ENCODE measurements around the gene KIF4A. TPM values are rescaled to one million over a fixed set of nuclear protein-coding genes. Genes with fewer than 3 reads are reported as not detected.

Gene KIF4A
- total RNA-seq (2012; rRNA removed) (19.0 and 24.4 TPM in 2 replicates), polyA plus RNA-seq (2012; rRNA removed) (9.4 and 10.0 TPM in 2 replicates), Bru-seq, nascent RNA (percentile 51 among the genes with signal in this experiment), BruChase-seq, experiment 1, labeled RNA remaining after a 6-hour chase (percentile 43 among the genes with signal in this experiment), BruChase-seq, experiment 2, labeled RNA remaining after a 2-hour chase (percentile 39 among the genes with signal in this experiment)
- 1.6 and 3.9 TPM in 2 replicates for polyA plus RNA-seq (2012; cell fraction: cytosol; rRNA removed)
- 1.1 and 4.2 TPM in 2 replicates for polyA plus RNA-seq (2012; cell fraction: nucleus; rRNA removed; ENCODE audit: low replicate concordance)
- long read RNA-seq, full-length matches to known transcripts = 1 of 4 reads
- long read RNA-seq, partial matches to known transcripts = 2 of 4 reads
- long read RNA-seq, other reads (novel, unspliced or antisense) = 1 of 4 reads

GRCh38 chrX:70289793-70290770 is at the start of gene KIF4A, which contains the start of gene PDZD11:
KIF4A (plus strand) TSS chrX:70290104; CDS start chrX:70290459, 355 bp downstream.
PDZD11 (minus strand) TSS chrX:70289927; CDS start chrX:70289341, 586 bp downstream.
- Histone ChIP-seq H3K27me3 (ENCODE audit: control insufficient read depth, insufficient read depth, low read length) (no peaks in the 10 kb centered on the region; the same call in 1 of the 2 replicates), H2BK15ac (ENCODE audit: low read depth, low read length) (0 out of 3 replicates have a peak within 1 kb of the TSS, but pooled peaks have one; percentile 18), H4K5ac (ENCODE audit: low read depth, low read length) (peak within 1 kb of the TSS; percentile 60; the same call in 1 of the 2 replicates), H3K9me3 (ENCODE audit: control insufficient read depth, insufficient read depth, low read length) (no peaks in the 10 kb centered on the region), H3K79me1 (ENCODE audit: low read depth in 1 of 2, low read length in 2 of 2) (peaks cover 6 to 15% of the 10 kb centered on the region in 2 experiments), H4K20me1 (ENCODE audit: insufficient read depth, low read length) (no peaks in the 10 kb centered on the region), H3K4me1 (ENCODE audit: control insufficient read depth, insufficient read depth, low read length) (peaks cover 2% of the 10 kb centered on the region; the same call in 1 of the 2 replicates), H4K8ac (ENCODE audit: low read depth in 2 of 2, low read length in 2 of 2) (peak within 1 kb of the TSS; percentile 66 to 84; a peak in 3 of 4 replicates), H2AK5ac (ENCODE audit: low read depth, low read length) (0 out of 2 replicates have a peak within 1 kb of the TSS, but pooled peaks have one; percentile 13), H3K9ac (ENCODE audit: low read depth, low read length) (peak within 1 kb of the TSS; percentile 51), H2AK9ac (replicated peaks; ENCODE audit: low read depth, low read length, poor library complexity) (peak within 1 kb of the TSS; percentile 92), H3K36me3 (ENCODE audit: control insufficient read depth, insufficient read depth, low read length) (no peaks in the 10 kb centered on the region), H3K4me2 (ENCODE audit: low read depth, low read length) (peak within 1 kb of the TSS; percentile 90), H3K27ac (ENCODE audit: insufficient read depth, low read length) (peak within 1 kb of the TSS; percentile 58), H3K18ac (ENCODE audit: low read depth, low read length) (no peak within 1 kb of the TSS), H2BK120ac (ENCODE audit: low read depth, low read length) (0 out of 2 replicates have a peak within 1 kb of the TSS, but pooled peaks have one; percentile 17), H3K4ac (ENCODE audit: low read depth, low read length) (peak within 1 kb of the TSS; percentile 61), H3K56ac (ENCODE audit: extremely low read depth, insufficient read depth, low read length) (peak within 1 kb of the TSS; percentile 79), H4K91ac (ENCODE audit: insufficient read depth, low read depth, low read length) (peak within 1 kb of the TSS; percentile 72), H2BK20ac (ENCODE audit: low read depth, low read length) (no peak within 1 kb of the TSS), H3K14ac (replicated peaks; ENCODE audit: low read depth, low read length) (0 out of 2 replicates have a peak within 1 kb of the TSS, but pooled peaks have one; percentile 90), H3K23ac (ENCODE audit: low read depth, low read length) (peak within 1 kb of the TSS; percentile 73), H3K4me3 (ENCODE audit: insufficient read depth, low read depth, low read length) (peak within 1 kb of the TSS; percentile 56), H2BK5ac (ENCODE audit: low read depth, low read length, poor library complexity, severe bottlenecking) (peak within 1 kb of the TSS; percentile 23), H2AFZ (replicated peaks; ENCODE audit: low read length, poor library complexity) (peak within 1 kb of the TSS; percentile 90), H3K9me1 (ENCODE audit: insufficient read depth, low read length) (no peaks in the 10 kb centered on the region)
- in situ Hi-C loops (cut with MboI; ENCODE audit: low sequenced_read_pairs) = no loop called here
- DNase-seq = peak; percentile 76
- no peak for TF ChIP-seq USF2 (IDR thresholded peaks at IDR 0.05; ENCODE audit: low read depth, low read length)
- peak; percentile 23; the same call in 1 of the 2 replicates for TF ChIP-seq POLR2A (IDR thresholded peaks at IDR 0.05; ENCODE audit: low read depth, low read length)
- TF ChIP-seq CHD1 (IDR thresholded peaks at IDR 0.05; ENCODE audit: low read depth, low read length) = no peak
- peak; percentile 85; the same call in 1 of the 2 replicates for TF ChIP-seq MXI1 (IDR thresholded peaks at IDR 0.05; ENCODE audit: borderline replicate concordance, low read depth, low read length)
- TF ChIP-seq CTCF (conservative IDR thresholded peaks at IDR 0.05; ENCODE audit: low read depth, low read length) = no peak
- CTCF ChIA-PET = no interaction called here
- WGBS, 2 experiments (ENCODE audit: extremely low coverage in 2 of 2, insufficient read length in 1 of 2) = 8% methylated on average over 4 of the region's 62 CpGs; no CpG with 5 or more reads in 1 of the 2 experiments
- dilution Hi-C loops (cut with HindIII; ENCODE audit: low sequenced_read_pairs, unreplicated experiment) = no loop called here
- ATAC-seq (ENCODE audit: low read depth) = peak; percentile 99
- BruUV-seq (replicated peaks) = TSS peak; percentile 69
- POLR2A ChIA-PET (ENCODE audit: unreplicated experiment) = no interaction called here
- intact Hi-C loops (cut with micrococcal nuclease) = loop anchor here (1.0 to 5.0 kb wide), 3 partner anchors 122 to 158 kb away; partner anchors contain the start of gene IGBP1
